ENCODE measurements around the gene RUNX1.

RUNX1 gene

DNA sequence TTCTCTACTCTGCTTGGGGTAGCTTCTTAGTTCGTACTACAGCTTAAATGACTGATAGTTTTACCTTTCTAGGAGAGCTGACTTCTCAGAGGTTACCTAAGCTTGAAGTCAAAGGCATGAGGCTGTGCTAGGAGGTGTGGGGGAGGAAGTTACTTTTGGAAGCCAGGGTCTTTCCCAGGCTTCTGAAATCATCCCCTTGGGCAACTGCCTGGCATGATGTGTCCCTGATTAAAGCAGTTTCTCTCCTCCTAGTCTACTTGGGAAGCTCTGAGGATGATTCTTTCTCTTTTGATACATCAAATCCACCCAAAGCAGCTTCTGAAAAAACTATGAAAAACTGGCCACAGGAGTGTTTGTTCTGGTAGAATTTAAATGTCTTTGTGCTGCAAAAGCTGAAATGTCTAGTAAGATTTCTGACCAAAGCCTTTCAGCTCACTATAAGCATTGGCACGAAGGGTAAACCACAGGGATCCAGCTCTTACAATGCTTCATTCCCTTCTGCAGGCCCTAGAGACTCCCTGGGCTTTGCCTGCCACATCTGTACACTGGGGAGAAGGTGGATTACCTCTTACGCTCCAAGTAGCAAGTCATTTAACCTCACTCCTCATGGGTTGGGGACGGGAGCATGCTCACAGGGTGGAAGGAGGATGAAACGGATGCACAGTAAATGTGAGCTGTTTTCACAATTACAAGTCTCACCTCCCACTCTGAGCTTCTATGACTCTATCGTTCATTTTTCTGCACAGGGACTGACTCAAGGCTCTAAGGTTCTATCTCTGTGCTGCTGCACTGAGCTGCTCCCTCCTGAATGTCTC, 59.6 kb downstream of the RUNX1 start:
- FAIRE-seq = no peak

GRCh38 chr21:34988625-34989024, 60.5 kb downstream of the RUNX1 start:
- no peak for FAIRE-seq

DNA sequence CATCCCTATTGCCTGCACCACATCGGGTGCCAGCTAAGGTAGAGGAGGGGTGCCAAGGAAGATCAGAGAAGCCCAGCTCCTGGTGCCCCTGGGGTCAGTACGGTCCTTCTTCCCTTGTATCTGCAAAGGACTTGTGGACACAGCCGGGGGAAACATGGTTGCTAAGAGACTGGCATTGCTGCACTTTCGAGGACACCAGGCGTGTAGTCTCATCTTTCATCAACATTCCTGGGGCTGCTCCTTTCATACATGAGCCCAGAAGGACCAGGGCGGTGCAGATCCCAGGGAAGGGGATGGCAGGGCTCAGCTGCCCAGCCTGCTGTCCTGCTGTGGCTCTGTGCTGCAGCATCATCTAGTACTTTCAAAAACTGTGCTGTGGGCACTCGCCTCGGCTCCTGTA, 61.0 kb downstream of the RUNX1 start:
- FAIRE-seq = no peak

DNA sequence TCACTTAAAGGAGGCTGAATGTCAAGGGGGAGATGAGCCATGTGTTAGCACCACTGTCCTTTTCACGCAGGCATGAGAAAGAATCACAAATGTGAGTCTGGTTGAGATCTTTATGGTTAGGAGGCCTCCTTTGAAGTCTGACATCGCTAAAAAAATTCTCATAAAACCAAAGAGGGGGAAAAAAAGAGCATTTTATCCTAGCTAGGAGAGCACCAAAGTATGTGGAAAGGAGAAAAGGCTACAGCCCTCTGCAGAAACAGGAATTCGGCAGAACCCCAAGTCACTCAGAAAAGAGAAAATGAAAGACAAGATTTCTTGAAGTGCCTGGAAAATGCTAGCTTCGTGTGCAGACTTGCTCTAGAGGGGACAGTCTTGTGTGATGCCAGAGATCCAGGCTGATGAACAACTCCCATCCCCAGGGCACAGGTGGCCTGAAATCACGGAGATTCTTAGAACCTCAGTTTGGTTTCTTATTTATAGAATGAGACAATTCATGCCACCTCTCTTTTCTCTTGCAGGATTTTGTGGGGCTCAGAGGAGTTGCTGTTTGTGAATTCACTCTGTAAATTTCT, 61.5 kb downstream of the RUNX1 start:
- FAIRE-seq = no peak

- no peak for FAIRE-seq
Measured at GRCh38 chr21:34986561-34987500, 62.3 kb downstream of the RUNX1 start.

- no peak for FAIRE-seq
Measured at GRCh38 chr21:34984356-34985058, 64.6 kb downstream of the RUNX1 start.

DNA sequence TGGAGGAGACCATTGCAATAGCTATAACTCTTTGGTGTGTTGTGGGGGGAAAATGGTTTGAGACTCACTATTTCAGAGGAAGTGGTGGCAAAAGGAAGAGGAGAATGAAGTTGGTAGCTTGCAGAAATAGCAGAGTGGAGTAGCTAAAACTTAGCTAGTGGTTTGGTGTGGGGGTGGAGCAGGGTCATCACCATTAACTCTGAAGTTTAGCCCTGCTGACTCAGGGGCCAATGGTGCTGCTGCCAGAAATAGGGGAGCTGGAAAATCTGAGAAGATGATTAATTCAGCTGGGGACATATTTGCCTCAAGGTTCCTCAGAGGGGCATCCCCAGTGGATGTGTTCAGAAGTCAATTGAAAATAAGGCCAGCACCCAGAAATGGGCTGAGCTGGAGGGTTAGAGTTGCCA, 65.4 kb downstream of the RUNX1 start:
- FAIRE-seq = no peak

GRCh38 chr21:34981791-34982190, 67.3 kb downstream of the RUNX1 start:
- no peak for FAIRE-seq

GRCh38 chr21:34980423-34981115, 68.5 kb downstream of the RUNX1 start:
- no peak for FAIRE-seq

- FAIRE-seq = no peak
Measured at GRCh38 chr21:34979383-34979782, 69.7 kb downstream of the RUNX1 start.

DNA sequence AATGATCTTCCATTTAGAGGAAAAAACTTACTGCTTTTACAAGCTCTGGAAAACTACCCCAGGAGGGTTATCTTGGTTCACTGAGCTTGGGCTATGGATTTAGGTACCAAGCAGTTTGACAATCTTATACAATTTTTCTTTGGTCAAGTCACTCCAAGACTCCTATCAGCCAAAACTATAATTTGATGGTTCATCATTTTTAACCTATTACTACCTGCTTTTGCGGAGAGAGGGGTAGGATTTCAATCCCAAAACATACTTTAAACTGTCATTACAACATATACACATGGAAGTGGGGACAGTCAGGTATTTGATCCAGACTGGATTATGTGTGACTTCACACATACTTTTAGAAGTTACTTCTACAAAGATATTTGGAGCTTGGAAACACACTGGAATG, 71.8 kb downstream of the RUNX1 start:
- no peak for FAIRE-seq

GRCh38 chr21:34974162-34974981, 74.7 kb downstream of the RUNX1 start:
- no peak for FAIRE-seq

DNA sequence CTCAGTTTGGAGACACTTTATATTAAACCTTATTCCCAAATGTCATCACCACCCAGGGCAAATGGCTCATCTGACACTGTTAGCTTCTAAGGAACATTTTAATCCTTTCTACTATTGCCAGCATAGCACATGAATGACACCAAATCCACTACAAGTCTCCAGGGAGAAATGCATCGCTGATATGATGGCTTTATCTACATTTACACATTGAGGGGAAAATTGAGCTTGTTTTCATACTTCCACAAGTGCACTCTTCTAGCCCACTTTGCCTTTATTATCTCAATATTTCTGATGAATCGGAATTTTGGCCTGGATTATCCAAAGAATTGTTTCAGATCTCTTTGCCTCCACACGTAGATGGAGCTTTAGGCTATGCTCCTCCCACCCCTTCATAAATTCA, 75.4 kb downstream of the RUNX1 start:
- no peak for FAIRE-seq

DNA sequence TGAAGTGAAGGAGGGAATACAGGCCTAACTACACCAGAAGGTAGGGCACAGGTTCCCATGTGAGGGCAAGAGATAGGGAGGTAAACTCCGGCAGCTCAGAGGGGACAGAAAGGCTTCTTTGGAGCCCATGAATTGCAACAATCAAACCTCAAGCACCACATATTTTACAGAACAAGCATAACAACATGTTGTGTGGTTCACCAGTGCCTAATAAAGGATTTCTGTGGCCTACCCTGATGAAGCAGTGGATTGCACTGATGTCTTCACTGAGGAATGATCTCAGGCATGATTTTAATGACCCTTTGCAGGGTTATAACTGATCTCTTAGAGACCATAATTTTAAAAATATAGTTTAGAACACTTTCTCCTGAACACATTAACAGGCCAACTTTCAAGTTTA, 77.4 kb downstream of the RUNX1 start:
- FAIRE-seq = no peak

- no peak for FAIRE-seq
Measured at GRCh38 chr21:34970566-34970965, 78.5 kb downstream of the RUNX1 start.

DNA sequence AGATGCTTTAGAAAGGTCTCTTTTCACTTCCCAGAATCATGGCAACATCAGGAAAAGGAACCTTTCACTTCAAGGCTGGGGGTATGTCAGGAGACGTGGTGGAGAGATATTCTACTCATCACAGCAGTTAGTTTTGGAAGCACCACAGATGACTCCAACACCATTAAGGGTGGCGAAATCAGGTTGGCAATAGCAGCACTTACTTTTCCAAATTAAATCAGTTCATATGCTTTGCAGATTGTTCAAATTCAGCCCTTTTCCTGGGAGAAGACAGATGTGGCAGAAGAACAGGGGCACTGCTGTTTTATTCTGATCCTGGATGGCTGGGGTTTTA, 79.0 kb downstream of the RUNX1 start:
- FAIRE-seq = no peak

GRCh38 chr21:34969423-34970166, 79.5 kb downstream of the RUNX1 start:
- no peak for FAIRE-seq

DNA sequence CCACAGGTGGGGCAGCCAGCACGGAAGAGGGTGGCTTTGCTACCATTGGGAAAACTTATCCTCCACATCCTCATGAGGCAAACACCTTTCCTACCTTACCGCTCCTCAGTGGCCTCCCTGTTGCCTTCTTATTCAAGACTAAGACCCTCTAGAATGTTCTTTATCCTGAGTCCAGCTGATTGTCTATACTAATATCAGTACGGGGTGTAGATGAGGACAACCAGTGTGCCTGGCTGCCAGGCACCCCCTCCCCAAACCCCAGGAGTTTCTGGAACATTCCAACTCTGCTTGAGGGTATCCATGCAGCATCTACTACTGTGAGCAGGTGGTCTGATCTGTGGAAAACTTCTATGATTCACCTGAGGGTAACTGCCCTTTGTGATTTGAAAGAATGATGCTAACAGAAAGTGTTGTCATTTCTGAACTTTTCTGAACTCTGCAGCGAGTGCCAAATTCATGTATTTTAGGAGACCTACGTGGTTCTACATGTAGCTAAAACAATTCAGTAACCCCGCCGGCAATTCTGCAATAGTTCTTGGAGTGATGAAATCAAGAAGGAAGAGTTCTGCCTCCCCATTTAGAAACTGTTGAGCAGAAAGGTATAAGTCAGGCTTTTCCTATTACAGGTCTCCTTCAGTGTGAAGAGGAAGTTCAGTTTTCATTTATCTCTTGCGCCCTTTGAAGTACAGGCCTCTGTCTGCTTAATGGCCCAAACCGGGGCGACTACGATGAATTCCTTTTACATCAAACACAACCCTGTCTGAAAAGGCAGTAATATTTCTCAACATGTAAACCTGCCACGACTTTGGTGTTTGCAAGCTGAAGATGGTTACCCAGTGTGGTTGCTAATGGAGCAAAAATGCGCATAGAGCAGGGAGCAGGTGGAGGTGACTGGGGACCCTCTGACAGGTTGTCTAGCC, 80.4 kb downstream of the RUNX1 start:
- FAIRE-seq = no peak

- FAIRE-seq = no peak
Measured at GRCh38 chr21:34967509-34968289, 81.4 kb downstream of the RUNX1 start.

Measured in G401.6 (cell line).